HL-60 (cell line): ENCODE results near the gene TET2.

Experiments used
- DNase-seq, 2 experiments: peaks; one replicate each; pipeline ENCODE4 v3.0.0-alpha.2; 2010 to 2020; ENCODE audit warnings: low read depth in 1 of 2, low spot score in 1 of 2
- H3K27ac ChIP-seq: fragments of 250-450 bp; sonication (Bioruptor Pico); replicated peaks from 2 replicates; pipeline ENCODE4 v1.5.1; 2020; ENCODE audit warnings: mild to moderate bottlenecking, moderate library complexity
- H3K27me3 ChIP-seq: fragments of 250-450 bp; sonication (Bioruptor Pico); 2 replicates; pipeline ENCODE4 v1.5.1; 2021; ENCODE audit warnings: mild to moderate bottlenecking, moderate library complexity; ENCODE audit not compliant: insufficient read depth, poor library complexity, severe bottlenecking
- H3K4me3 ChIP-seq: replicated peaks from 2 replicates; pipeline ENCODE4 v1.5.1; 2011; ENCODE audit warnings: mild to moderate bottlenecking, control low read depth, low read length; ENCODE audit not compliant: insufficient read depth
- CTCF ChIP-seq: IDR thresholded peaks from one replicate; pipeline ENCODE4 v1.5.1; 2011; ENCODE audit warnings: low read length, control low read depth, inconsistent platforms; ENCODE audit not compliant: insufficient read depth
- GABPA ChIP-seq: IDR thresholded peaks from 2 replicates; pipeline ENCODE4 v1.6.1; 2012; ENCODE audit warnings: low read depth
- POLR2AphosphoS5 ChIP-seq: IDR thresholded peaks from 2 replicates; pipeline ENCODE4 v1.6.1; 2012; ENCODE audit warnings: low read depth
- REST ChIP-seq: IDR thresholded peaks from 2 replicates; pipeline ENCODE4 v1.6.1; 2012; ENCODE audit warnings: low read depth; ENCODE audit not compliant: insufficient replicate concordance
- SPI1 ChIP-seq: IDR thresholded peaks from 2 replicates; pipeline ENCODE4 v1.6.1; 2012; ENCODE audit warnings: low read depth, mild to moderate bottlenecking, borderline replicate concordance

TET2 gene

GRCh38 chr4:105327222-105327621 is 180.5 kb downstream of the TET2 start:
- Histone ChIP-seq H3K27me3 (no peaks in the 10 kb centered on the region), H3K27ac (no peak overlapping the region), H3K4me3 (no peak overlapping the region)
- no peak for DNase-seq
- TF ChIP-seq POLR2AphosphoS5 (no peak), CTCF (no peak), GABPA (no peak), REST (no peak), SPI1 (no peak)

GRCh38 chr4:105327956-105328355 is 181.3 kb downstream of the TET2 start:
- no peak for DNase-seq
- Histone ChIP-seq H3K4me3 (no peak overlapping the region), H3K27me3 (no peaks in the 10 kb centered on the region), H3K27ac (no peak overlapping the region)
- TF ChIP-seq POLR2AphosphoS5 (no peak), SPI1 (no peak), GABPA (no peak), CTCF (no peak), REST (no peak)

- DNase-seq: no peak
- Histone ChIP-seq H3K4me3 (no peak overlapping the region), H3K27ac (no peak overlapping the region), H3K27me3 (no peaks in the 10 kb centered on the region)
- no peak for TF ChIP-seq GABPA
- no peak for TF ChIP-seq SPI1
- TF ChIP-seq REST: no peak
- no peak for TF ChIP-seq CTCF
- TF ChIP-seq POLR2AphosphoS5: no peak
These were observed 182.4 kb downstream of the TET2 start for GRCh38 chr4:105329081-105329480.
